GM13977 (cell line): ENCODE measurements around the gene MT1H.
A peak's percentile ranks its signal among the peaks of the same experiment; 100 is the strongest.
"Not testable (repeated sequence)": the region's sequence is repeated elsewhere in the genome, so short reads cannot be mapped to it uniquely, and the experiment has no call there.

Experiments used
- DNase-seq: peaks from one replicate; pipeline ENCODE4 v3.0.0; 2012; ENCODE audit warnings: low spot score
- in situ Hi-C: fragments of 300-500 bp; cut with MboI; formaldehyde crosslinking; loops from one replicate; pipeline ENCODE4 v1.12.0; 2022; ENCODE audit warnings: low sequenced_read_pairs, low pct_unique_long_range_greater_than_20kb, mixed read lengths, inconsistent platforms; ENCODE audit not compliant: unreplicated experiment
- TF ChIP-seq, protein P1 (sequence below): IDR thresholded peaks from 2 replicates; pipeline ENCODE4 v1.5.1; 2012; ENCODE audit warnings: mild to moderate bottlenecking, control low read depth; ENCODE audit not compliant: insufficient read depth; ENCODE audit errors: extremely low read depth, missing control alignments

Gene MT1H

DNA sequence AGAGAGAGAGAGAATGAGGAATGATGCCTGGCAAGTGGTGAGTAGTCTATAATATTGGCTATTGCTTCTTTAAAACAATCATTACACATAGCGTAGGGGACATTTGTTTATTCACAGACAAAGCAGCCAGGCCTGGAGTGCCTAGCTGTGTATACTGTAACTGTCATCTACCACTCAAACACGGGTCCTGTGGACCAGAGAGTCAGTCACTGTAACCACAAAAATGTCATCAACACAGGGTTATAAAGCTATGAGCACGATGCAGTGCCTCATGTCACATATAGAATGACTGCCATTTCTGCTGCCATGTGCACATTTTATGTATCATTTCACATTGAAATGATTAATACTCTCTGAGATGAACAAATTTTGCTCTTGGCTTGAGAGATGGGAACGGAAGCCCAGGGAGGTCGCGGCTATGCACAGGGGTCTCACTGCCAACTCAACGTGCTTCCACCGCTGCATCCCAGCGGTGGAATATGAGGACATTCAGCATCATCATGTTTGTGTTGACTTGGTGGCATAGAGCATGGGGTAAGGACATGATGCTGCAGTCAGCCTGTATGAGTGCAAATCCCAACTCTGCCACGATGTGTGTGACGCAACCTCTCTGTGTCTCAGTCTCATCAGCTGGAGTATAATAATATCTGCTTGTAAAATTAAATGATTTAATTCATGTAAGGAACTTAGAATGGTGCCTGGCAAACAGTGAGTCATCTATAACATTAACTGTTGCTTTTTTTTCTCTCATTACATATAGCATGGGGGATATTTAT, 3.3 kb downstream of the MT1H start:
- TF ChIP-seq, protein P1, sequence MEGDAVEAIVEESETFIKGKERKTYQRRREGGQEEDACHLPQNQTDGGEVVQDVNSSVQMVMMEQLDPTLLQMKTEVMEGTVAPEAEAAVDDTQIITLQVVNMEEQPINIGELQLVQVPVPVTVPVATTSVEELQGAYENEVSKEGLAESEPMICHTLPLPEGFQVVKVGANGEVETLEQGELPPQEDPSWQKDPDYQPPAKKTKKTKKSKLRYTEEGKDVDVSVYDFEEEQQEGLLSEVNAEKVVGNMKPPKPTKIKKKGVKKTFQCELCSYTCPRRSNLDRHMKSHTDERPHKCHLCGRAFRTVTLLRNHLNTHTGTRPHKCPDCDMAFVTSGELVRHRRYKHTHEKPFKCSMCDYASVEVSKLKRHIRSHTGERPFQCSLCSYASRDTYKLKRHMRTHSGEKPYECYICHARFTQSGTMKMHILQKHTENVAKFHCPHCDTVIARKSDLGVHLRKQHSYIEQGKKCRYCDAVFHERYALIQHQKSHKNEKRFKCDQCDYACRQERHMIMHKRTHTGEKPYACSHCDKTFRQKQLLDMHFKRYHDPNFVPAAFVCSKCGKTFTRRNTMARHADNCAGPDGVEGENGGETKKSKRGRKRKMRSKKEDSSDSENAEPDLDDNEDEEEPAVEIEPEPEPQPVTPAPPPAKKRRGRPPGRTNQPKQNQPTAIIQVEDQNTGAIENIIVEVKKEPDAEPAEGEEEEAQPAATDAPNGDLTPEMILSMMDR, result no peak
- in situ Hi-C loops, result no loop called here
- DNase-seq, result no peak

DNA sequence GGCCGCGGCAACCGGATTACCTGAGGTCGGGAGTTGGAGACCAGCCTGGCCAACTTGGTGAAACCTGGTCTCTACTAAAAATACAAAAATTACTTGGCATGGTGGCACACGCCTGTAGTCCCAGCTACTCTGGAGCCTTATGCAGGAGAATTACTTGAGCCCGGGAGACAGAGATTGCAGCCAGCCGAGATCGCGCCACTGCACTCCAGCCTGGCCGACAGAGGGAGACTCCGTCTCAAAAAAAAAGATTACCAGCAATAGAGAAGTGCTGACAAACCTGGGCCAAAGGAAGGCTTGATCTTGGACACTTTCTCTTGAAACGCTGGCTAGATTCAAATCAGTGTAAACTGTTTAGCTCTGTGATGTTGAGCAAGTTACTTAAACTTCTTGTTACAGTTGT, 4.3 kb downstream of the MT1H start:
- DNase-seq, result no peak
- TF ChIP-seq, protein P1, result peak; percentile 51
- in situ Hi-C loops, result no loop called here

DNA sequence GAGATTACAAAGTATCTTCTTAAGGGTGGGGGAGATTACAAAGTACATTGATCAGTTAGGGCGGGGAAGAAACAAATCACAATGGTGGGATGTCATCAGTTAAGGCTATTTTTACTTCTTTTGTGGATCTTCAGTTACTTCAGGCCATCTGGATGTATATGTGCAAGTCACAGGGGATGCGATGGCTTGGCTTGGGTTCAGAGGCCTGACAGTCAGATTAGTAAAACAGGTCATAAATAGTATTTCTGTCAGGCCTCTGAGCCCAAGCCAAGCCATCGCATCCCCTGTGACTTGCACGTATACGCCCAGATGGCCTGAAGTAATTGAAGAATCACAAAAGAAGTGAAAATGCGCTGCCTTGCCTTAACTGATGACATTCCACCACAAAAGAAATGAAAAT, 5.0 kb downstream of the MT1H start:
- DNase-seq, in situ Hi-C loops: not testable (repeated sequence)

DNA sequence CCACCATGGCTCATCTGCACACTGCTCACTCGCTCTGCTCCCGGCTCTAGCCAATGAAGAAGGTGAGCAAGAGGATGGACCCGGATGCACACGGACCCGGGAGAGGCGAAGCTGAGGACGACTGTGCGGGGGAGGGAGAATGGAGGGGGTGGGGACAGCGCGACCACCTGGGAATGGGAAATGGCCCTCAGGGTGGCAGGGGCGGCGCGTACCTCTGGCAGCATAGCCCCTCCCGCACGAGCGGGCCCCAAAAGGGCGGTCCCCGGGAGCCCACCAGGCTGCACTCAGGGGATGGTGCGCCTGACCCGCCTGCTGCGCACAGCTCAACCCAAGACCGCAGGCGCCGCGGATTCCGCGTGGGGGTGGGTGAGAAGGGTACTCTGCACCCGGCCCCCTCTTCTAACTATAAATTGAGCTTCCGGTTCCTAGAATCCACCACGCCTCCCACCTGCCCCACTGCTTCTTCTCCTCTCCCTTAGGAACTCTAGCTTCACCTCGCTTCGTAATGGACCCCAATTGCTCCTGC, 6.1 kb downstream of the MT1H start:
- in situ Hi-C loops, result no loop called here
- no peak for DNase-seq
- TF ChIP-seq, protein P1, result no peak

DNA sequence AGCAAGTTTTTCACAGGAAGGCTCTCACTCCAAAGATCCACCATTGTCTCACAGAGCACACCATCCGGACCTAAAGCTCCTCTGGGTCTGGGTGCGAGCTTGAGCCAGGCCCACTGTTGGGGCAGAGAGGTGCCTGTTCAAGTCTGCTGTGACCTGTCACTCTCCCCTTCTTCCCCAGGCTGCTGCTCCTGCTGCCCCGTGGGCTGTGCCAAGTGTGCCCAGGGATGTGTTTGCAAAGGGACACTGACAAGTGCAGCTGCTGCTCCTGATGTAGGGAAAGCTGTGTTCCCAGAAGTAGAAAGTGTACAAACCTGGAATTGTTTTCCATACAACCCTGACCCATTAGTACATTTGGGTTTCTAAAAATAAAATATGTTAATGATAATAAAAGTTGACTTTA, 7.9 kb downstream of the MT1H start:
- TF ChIP-seq, protein P1, result no peak
- no peak for DNase-seq
- in situ Hi-C loops, result no loop called here

DNA sequence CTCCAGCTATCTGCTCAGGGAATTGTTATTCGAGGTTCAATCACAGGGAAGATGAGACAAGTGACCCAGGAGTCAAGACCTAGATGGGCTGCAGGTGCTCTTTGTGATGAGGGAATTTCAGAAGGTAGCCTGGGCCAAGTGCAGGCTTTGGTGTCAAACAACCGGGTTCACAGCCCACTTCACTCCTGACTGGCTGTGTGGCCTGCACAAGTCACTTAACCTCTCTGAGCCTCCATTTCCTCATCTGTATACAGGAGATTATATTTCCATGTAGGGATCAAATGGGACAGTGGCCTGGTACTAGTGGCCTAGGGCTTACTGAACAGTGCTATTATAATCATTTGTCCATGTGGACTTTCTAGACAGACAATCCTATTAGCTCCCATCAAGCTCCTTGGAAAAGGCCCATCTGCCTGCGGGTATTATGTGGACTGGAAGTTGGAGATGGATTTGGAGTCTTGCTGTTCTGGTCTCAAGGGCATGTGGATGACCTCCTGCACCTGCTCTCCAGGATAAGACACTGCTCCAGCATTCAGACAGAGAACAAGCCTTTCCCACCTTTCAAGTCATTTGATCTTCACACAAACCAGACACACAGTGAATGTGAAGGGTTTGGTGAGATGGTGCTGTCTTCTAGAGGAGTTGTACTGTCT, 9.6 kb downstream of the MT1H start:
- in situ Hi-C loops, result no loop called here
- no peak for DNase-seq
- TF ChIP-seq, protein P1, result no peak

DNA sequence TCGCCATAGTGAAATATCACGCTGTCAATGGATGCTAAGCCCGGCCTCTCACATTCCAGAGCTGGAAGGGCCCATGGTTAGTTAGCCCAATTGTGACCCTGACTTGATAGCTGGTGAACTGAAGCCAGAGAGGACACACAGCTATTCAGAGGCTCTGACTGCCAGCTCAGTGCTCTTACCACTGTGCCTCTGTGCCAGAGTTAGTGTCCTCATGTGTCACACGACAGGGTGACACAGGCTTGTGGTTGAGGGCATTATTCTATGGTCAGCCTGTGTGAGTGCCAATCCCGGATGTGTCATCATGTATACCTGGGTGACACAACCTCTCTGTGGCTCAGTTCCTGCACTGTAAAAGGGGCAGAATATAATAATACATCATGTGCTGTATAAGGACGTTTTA, 10.2 kb downstream of the MT1H start:
- no peak for DNase-seq
- in situ Hi-C loops, result no loop called here
- TF ChIP-seq, protein P1, result no peak
